Measurements from ENCODE around the gene NOLC1.
"Not testable (repeated sequence)": the region's sequence is repeated elsewhere in the genome, so short reads cannot be mapped to it uniquely, and the experiment has no call there.

NOLC1 gene

GRCh38 chr10:102154466-102155116, 2.4 kb downstream of the NOLC1 start:
- no peak for DNase-seq (ENCODE audit: low spot score)

DNA sequence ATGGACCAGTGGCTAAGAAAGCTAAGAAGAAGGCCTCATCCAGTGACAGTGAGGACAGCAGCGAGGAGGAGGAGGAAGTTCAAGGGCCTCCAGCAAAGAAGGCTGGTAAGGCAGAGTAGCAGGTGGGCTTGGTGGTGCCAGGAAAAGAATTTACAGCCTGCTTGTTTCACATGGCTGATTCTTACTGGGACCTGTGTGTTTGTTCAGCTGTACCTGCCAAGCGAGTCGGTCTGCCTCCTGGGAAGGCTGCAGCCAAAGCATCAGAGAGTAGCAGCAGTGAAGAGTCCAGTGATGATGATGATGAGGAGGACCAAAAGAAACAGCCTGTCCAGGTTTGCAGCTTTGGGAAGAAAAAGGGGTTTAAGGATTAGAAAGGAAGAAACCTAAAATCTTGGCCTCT, 5.0 kb downstream of the NOLC1 start:
- DNase-seq (ENCODE audit: low spot score): no peak

DNA sequence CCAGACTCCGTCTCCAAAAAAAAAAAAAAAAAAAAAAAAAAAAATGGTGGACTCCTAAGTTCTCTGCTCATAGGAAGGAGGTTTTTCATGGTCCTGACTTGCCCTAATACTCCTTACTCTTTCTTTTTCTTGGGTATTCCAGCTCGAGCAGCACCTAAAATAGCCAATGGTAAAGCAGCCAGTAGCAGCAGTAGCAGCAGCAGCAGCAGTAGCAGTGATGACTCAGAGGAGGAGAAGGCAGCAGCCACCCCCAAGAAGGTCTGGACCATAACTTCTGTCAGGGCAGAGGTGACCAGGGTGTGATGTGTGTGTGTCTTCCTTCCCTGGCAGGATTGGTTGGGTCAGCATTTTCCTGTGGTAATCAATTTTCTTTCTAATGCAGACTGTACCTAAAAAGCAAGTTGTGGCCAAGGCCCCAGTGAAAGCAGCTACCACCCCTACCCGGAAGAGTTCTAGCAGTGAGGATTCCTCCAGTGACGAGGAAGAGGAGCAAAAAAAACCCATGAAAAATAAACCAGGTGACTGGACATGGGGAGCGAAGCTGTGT, 6.9 kb downstream of the NOLC1 start:
- no peak for DNase-seq (ENCODE audit: low spot score)

DNA sequence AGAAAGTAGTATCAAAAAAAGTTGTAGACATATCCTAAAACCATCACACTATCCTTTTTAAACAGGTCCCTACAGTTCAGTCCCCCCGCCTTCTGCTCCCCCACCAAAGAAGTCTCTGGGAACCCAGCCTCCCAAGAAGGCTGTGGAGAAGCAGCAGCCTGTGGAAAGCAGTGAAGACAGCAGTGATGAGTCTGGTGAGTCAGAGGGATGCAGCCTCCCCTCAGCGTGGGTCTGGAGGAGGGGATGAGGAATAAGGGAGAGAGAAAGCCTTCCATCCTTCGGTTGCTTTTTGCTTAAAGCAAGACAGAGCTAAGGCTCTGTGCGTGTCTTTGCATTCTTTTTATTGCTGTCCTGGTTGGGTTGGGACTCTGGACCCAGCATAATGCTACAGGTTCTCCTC, 7.6 kb downstream of the NOLC1 start:
- no peak for DNase-seq (ENCODE audit: low spot score)

GRCh38 chr10:102163342-102163989, 11.3 kb downstream of the NOLC1 start:
- DNase-seq (ENCODE audit: low spot score): no peak

GRCh38 chr10:102167861-102168260, 15.7 kb downstream of the NOLC1 start:
- no peak for DNase-seq (ENCODE audit: low spot score)

- no peak for DNase-seq (ENCODE audit: low spot score)
These were observed 18.4 kb downstream of the NOLC1 start for GRCh38 chr10:102170602-102171001.

DNA sequence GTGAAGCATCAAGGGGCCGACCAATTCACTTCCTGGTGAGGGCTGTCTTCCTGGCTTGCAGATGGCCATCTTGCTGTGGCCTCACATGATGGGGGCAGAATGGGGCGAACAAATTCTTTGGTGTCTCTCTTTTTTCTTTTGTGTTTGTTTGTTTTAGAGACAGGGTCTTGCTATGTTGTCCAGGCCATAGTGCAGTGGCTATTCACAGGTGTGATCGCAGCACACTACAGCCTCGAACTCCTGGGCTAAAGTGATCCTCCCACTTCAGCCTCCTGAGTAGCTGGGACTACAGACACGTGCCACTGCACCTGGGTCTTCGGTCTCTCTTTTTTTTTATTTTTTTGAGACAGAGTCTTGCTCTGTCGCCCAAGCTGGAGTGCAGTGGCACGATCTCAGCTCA, 20.1 kb downstream of the NOLC1 start:
- DNase-seq (ENCODE audit: low spot score): no peak

DNA sequence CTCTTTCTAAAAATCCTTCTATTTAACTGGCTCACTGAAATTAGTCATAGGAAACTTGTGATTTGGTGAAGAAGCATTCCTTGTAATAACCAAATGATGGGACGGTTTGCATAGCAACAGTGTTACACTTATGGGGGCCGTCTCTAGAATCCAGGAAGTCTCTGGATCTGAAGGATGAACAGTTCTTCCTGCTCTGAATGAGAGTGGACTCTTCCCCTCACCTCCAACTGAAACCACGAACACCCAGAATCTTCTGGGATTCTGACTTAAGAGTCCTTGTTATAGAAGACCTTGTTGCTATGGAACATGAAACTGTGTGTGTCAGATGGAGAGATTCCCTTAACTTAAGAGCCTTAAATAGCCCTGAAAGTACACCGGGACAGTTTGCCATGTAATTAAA, 23.2 kb downstream of the NOLC1 start:
- DNase-seq (ENCODE audit: low spot score): no peak

- no peak for DNase-seq (ENCODE audit: low spot score)
These were observed 32.4 kb downstream of the NOLC1 start for GRCh38 chr10:102184606-102185005.

DNA sequence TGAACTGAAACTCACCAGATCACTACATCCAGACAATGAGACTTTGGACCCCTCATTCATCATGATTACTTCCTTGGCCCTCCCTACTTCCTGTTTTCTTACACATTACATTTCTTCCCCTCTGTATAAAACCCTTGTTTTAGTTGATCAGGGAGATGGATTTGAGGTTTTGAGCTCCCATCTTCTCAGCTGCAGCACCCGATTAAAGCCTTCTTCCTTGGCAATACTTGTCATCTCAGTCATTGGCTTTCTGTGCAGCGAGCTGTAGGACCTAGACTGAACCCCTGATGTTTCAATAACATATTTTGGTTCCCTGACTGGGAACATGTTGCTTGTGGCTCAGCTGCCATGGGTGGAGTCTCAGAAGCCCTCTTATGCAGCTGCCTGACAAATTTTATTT, 33.1 kb downstream of the NOLC1 start:
- no peak for DNase-seq (ENCODE audit: low spot score)

DNA sequence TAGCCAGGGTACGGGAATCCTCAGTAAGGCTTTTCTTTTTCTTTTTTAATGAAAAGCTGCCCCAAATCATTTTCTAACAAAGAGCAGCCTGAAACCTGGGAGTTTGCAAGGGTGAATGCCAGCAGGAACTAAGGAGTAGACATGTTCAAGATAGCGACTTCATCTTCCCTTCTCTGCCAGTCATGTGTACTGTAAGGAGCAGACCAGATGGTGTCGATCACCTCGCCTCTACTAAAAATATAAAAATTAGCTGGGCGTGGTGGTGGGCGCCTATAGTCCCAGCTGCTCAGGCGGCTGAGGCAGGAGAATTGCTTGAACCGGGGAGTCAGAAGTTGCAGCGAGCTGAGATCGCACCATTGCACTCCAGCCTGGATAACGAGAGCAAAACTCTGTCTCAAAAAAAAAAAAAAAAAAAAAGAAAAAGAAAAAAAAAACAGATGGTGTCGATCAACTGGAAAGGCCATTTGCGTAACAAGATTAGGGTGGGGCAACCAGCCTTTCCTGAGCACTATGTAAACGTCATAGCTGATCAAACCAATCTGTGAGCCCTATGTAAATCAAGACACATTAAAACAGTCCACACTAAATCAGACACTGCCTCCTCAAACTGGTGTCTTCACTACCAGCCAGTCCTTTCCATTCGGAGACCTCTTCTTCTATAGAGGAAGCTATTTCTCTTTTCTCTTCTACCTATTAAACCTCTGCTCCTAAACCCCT, 33.8 kb downstream of the NOLC1 start:
- no peak for DNase-seq (ENCODE audit: low spot score)

DNA sequence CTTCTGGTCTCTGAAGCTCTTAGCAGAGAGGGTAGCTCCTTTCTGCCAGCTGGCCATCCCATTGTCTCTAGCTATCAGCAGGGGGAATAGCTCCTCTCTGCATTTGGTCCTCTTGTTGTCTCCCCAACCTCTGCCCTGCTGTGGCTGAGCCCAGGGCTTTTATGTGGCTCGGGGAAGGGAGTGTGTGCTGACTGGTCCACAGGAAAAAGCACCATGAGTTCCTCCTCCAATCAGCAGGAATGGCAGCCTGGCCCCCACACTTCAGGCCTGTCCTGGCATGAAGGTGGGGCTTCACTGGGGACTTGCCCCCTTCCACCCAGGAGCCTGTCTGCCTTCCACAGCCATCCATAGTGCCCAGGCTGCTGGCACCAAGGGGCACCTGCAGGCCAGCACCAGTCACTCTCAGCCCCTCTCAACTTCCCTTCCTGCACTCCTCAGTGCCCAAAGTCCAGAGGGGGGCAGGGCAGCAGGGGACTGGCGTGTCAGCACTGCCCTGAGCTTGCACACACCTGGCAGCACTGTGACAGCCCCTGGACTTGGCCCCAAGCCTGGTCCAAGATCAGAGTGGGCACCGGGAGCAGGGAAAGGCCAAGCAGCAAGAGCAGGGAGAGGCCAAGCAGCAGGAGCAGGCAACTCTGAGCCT, 36.2 kb downstream of the NOLC1 start:
- DNase-seq (ENCODE audit: low spot score): no peak

DNA sequence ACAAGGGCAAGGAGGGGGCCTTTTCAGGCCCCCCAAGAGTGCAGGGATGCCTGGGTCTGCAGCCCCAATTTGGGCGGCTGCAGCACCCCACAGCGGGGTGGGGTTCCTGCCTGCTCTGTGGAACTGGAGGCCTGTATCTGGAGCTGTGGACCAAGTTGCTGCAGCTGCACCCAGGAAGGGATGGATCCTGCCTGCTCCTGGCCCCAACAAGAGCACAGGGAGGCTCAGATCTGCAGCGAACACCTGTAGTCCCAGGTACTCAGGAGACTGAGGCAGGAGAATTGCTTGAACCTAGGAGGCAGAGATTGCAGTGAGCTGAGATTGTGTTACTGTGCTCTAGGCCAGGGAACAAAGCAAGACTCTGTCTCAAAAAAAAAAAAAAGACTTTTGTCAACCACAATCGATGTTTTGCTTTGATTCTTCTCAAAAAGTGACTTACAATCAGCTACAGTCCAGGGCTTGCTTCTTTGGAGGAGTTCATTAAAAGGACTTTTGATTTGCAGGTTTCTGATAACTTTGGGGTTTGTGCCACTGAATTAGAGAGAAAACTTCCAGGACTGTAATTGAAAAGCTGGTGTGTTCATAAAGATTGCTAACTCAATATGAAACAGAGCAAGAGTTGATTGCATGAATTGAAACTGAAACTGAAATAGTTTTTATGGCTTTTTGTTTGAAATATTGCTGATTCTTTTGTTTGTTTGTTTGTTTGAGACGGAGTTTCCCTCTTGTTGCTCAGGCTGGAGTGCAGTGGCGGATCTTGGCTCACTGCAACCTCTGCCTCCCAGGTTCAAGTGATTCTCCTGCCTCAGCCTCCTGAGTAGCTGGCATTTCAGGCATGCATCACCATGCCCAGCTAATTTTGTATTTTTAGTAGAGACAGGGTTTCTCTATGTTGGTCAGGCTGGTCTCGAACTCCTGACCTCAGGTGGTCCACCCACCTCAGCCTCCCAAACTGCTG, 37.0 kb downstream of the NOLC1 start:
- DNase-seq (ENCODE audit: low spot score): not testable (repeated sequence)

DNA sequence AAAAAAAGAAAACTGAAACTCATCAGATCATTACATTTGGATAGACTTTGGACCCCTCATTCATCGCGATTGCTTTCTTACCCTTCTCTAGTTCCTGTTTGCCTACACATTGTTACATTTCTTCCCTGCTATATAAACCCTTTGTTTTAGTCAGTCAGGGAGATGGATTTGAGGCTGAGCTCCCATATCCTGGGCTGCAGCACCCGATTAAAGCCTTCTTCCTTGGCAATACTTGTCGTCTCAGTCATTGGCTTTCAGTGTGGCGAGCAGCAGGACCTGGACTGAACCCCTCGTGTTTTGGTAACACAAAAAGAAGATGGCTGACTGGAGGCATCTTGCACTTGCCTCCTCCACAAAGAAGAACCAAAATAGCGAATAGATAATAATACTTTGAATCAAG, 39.8 kb downstream of the NOLC1 start:
- DNase-seq (ENCODE audit: low spot score): no peak

GRCh38 chr10:102195296-102195870, 43.2 kb downstream of the NOLC1 start:
- no peak for DNase-seq (ENCODE audit: low spot score)

DNA sequence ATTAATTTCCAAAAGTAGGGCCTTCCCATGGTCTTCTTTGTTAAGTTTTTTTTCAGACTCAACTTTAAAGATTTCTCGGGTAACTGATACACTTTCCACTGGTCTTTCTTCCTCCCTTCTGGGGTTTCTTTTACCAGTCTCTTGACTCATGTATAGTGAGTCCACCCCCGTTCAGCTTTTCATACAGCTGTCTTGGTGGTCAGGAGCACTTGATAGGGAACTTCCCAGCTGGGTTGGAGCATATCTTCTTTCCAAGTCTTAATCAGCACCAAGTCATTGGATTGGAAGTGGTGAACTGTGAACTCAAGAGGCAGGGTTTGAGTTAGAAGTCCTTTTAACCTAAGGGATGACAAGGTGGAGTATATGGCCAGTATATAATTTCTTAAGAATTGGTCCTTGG, 44.7 kb downstream of the NOLC1 start:
- DNase-seq (ENCODE audit: low spot score): no peak

GRCh38 chr10:102198027-102198426, 45.8 kb downstream of the NOLC1 start:
- DNase-seq (ENCODE audit: low spot score): no peak

DNA sequence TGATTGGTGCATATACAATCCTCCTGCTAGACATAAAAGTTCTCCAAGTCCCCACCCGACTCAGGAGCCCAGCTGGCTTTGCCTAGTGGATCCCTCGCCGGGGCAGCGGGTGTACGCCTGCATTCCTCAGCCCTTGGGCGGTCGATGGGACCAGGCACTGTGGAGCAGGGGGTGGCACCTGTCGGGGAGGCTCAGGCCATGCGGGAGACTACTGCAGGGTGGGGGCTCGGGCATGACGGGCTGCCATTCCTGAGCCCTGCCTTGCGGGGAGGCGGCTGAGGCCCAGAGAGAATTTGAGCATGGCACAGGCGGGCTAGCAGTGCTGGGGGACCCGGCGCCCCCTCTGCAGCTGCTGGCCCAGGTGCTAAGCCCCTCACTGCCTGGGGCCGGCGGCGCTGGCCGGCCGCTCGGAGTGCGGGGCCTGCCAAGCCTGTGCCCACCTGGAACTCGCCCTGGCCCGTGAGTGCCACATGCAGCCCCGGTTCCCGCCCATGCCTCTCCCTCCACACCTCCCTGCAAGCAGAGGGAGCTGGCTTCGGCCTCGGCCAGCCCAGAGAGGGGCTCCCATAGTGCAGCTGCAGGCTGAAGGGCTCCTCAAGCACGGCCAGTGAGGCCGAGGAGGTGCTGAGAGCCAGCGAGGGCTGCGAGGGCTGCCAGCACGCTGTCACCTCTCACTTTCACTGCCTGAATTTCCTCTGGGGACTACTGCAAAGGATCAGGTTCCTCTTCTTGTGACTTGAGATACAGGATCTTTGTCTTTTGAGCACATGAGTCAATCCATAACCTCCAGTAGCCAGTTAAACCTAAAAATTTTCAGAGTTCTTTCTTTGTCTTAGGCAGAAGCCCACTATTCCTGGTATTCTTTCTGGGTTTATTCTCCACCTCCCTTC, 48.8 kb downstream of the NOLC1 start:
- no peak for DNase-seq (ENCODE audit: low spot score)

GRCh38 chr10:102202386-102202785, 50.2 kb downstream of the NOLC1 start:
- DNase-seq (ENCODE audit: low spot score): no peak
